SK-N-MC (cell line): ENCODE data around the gene ENTR1.

Experiments used
- FOXP2 ChIP-seq: optimal IDR thresholded peaks from 2 replicates; pipeline ENCODE3; 2011; ENCODE audit warnings: mild to moderate bottlenecking, moderate library complexity; ENCODE audit not compliant: insufficient read depth; ENCODE audit errors: extremely low read length, control extremely low read depth
- POLR2AphosphoS5 ChIP-seq: IDR thresholded peaks from 2 replicates; pipeline ENCODE4 v1.6.1; 2012; ENCODE audit warnings: mild to moderate bottlenecking, low read depth, low read length, borderline replicate concordance

DNA sequence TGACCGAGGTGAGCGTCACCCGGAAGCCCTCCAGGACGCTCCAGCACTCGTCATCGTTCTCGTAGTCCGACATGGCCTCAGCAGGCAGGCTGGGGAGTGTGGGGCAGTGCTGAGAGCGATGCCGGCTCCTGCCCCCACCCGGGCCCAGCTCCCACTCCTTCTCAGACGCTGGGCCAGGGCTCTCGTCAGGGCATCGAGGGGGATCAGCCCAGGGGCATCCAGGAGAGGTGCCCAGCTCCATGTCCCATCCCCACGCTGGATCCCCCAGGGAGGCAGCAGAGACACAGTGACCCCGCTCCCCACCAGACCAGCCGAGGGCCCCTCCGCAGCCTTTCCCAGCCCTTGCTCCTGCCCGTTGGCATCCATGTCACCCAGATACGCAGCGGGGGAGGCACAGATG, 38.4 kb downstream of the ENTR1 start:
- TF ChIP-seq POLR2AphosphoS5 (no peak), FOXP2 (no peak)
